Colonic mucosa (tissue), 4 donors: Measurements from ENCODE around the gene VMP1. TPM values are rescaled to one million over a fixed set of nuclear protein-coding genes. Genes with fewer than 3 reads are reported as not detected.
"Not testable (repeated sequence)": the region's sequence is repeated elsewhere in the genome, so short reads cannot be mapped to it uniquely, and the experiment has no call there.

Source experiments
- DNase-seq: peaks from one replicate; pipeline ENCODE4 v3.0.0-alpha.2; 2020
- H3K27ac ChIP-seq: fragments of 200-600 bp; one replicate; pipeline ENCODE4 v1.8.0; 2021
- H3K27me3 ChIP-seq: fragments of 200-600 bp; one replicate; pipeline ENCODE4 v1.8.0; 2021
- H3K36me3 ChIP-seq: fragments of 200-600 bp; one replicate; pipeline ENCODE4 v1.8.0; 2021
- H3K4me1 ChIP-seq: fragments of 200-600 bp; one replicate; pipeline ENCODE4 v1.8.0; 2021; ENCODE audit warnings: mild to moderate bottlenecking
- H3K4me3 ChIP-seq: fragments of 200-600 bp; one replicate; pipeline ENCODE4 v1.8.0; 2021
- H3K9ac ChIP-seq, 2 donors: one replicate each; pipeline ENCODE4 v1.7.0; 2013; ENCODE audit warnings: control low read depth in 2 of 2, low read depth in 2 of 2, low read length in 2 of 2
- H3K9me3 ChIP-seq: fragments of 200-600 bp; one replicate; pipeline ENCODE4 v1.8.0; 2021
- intact Hi-C: fragments of 100-400 bp; cut with DNase I; formaldehyde crosslinking; loops from one replicate; pipeline ENCODE4 v1.14.1; 2022
- total RNA-seq, 2 donors: library from RNA; stranded (reverse); fragmentation: NEBNext Ultra II Directional in 1 of 2; extraction: Animal tissue kit (Norgen Biotek cat#: 25700) in 1 of 2; gene quantifications; one replicate each; pipeline ENCODE4 v1.2.1, GENCODE V29; 2021
- TF ChIP-seq, protein P1 (sequence below): fragments of 200-600 bp; IDR thresholded peaks from one replicate; pipeline ENCODE4 v1.8.0; 2022; ENCODE audit warnings: antibody characterized with exemption, mild to moderate bottlenecking
- donor health status: healthy.
- donor health status: DM: no; HTN: no; CAD: no.
- donor health status: DM: no; HTN: no; CAD: no.

VMP1 gene
- total RNA-seq, 2 donors from 2014 or later: 186 to 291 TPM

DNA sequence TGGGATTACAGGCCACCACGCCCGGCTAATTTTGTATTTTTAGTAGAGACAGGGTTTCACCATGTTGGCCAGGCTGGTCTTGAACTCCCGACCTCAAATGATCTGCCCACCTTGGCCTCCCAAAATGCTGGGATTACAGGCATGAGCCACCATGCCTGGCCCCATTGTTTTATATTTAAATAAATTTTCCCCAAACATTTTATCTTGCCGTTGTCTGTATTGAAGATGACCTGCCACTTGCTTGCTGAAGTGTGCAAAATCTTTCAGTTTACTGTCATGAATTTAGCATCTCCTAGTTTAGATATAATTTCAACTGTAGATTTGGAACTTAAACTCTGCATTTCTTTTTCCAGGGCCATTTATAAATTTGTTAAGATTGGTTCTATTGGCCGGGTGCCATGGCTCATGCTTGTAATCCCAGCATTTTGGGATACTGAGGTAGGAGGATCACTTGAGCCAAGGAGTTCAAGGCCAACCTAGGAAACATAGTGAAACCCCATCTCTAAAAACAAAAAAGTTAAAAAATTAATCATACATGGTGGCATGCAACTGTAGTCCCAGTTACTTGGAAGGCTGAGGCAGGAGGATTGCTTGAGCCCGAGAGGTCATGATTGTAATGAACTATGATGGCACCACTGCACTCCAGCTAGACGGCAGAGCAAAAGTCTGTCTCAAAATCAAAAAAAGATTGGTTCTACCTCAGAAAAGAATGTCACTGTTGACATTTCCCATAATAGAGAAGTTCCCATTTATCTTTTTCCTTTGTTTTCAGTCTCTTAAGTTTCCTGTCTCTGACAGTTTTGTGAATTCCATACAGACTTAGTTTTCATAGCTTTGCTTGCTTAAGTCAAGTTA, 84.4 kb downstream of the VMP1 start:
- no peak for DNase-seq
- intact Hi-C loops: no loop called here
- peak overlapping the region; percentile 13 for H3K27ac ChIP-seq

DNA sequence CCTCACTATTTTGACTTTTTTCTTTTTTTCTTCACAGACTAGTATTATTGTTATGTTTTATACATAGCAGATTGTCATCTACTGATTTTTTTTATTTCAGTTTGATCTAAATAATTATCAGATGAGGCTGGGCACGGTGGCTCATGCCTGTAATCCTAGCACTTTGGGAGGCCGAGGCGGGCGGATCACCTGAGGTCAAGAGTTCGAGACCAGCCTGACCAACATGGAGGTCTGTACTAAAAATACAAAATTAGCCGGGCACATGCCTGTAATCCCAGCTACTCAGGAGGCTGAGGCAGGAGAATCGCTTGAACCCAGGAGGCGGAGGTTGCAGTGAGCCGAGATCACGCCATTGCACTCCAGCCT, 85.0 kb downstream of the VMP1 start:
- H3K9ac ChIP-seq, H3K4me3 ChIP-seq, H3K27ac ChIP-seq, H3K27me3 ChIP-seq, H3K9me3 ChIP-seq, H3K36me3 ChIP-seq, H3K4me1 ChIP-seq, intact Hi-C loops, DNase-seq: not testable (repeated sequence)

More for the DNA sequence above, 84.4 kb downstream of the VMP1 start:
- Histone ChIP-seq H3K9ac (no peak overlapping the region), H3K9me3 (no peaks in the 10 kb centered on the region), H3K4me1 (no peaks in the 10 kb centered on the region), H3K4me3 (no peak overlapping the region), H3K27me3 (no peaks in the 10 kb centered on the region), H3K36me3 (no peaks in the 10 kb centered on the region)
- TF ChIP-seq, protein P1, sequence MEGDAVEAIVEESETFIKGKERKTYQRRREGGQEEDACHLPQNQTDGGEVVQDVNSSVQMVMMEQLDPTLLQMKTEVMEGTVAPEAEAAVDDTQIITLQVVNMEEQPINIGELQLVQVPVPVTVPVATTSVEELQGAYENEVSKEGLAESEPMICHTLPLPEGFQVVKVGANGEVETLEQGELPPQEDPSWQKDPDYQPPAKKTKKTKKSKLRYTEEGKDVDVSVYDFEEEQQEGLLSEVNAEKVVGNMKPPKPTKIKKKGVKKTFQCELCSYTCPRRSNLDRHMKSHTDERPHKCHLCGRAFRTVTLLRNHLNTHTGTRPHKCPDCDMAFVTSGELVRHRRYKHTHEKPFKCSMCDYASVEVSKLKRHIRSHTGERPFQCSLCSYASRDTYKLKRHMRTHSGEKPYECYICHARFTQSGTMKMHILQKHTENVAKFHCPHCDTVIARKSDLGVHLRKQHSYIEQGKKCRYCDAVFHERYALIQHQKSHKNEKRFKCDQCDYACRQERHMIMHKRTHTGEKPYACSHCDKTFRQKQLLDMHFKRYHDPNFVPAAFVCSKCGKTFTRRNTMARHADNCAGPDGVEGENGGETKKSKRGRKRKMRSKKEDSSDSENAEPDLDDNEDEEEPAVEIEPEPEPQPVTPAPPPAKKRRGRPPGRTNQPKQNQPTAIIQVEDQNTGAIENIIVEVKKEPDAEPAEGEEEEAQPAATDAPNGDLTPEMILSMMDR: no peak

GRCh38 chr17:59793205-59793604, 85.8 kb downstream of the VMP1 start:
- no peak for DNase-seq
- Histone ChIP-seq H3K9me3 (no peaks in the 10 kb centered on the region), H3K27me3 (no peaks in the 10 kb centered on the region), H3K4me3 (no peak overlapping the region), H3K27ac (no peak overlapping the region), H3K36me3 (no peaks in the 10 kb centered on the region), H3K4me1 (no peaks in the 10 kb centered on the region), H3K9ac (no peak overlapping the region)
- intact Hi-C loops: no loop called here
- TF ChIP-seq, protein P1: no peak

DNA sequence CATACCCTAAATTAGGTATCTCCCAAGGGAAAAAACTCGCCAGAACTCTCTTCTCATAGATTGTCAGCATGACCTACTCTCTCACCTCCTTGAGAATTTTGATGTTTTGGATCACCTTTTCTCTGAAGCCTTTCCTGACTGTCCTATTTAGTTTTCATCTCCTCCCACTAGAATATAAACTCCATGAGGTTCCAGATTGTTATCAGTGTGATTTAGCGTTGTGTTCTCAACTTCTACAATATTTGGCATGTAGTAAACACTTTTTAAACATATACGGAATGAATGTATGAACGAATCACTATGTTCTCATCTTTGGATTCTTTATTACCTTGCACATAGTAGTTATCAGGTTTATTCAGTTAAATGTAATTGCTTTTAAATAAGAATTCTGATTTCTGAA, 88.7 kb downstream of the VMP1 start:
- H3K4me3 ChIP-seq: no peak overlapping the region
- intact Hi-C loops: no loop called here
- H3K36me3 ChIP-seq: no peaks in the 10 kb centered on the region
- no peak for DNase-seq
- no peak overlapping the region for H3K9ac ChIP-seq
- no peaks in the 10 kb centered on the region for H3K4me1 ChIP-seq
- no peaks in the 10 kb centered on the region for H3K9me3 ChIP-seq
- no peaks in the 10 kb centered on the region for H3K27me3 ChIP-seq
- H3K27ac ChIP-seq: no peak overlapping the region
- TF ChIP-seq, protein P1: no peak

- H3K9ac ChIP-seq: no peak overlapping the region
Observed at GRCh38 chr17:59796785-59797205, 89.3 kb downstream of the VMP1 start.

DNA sequence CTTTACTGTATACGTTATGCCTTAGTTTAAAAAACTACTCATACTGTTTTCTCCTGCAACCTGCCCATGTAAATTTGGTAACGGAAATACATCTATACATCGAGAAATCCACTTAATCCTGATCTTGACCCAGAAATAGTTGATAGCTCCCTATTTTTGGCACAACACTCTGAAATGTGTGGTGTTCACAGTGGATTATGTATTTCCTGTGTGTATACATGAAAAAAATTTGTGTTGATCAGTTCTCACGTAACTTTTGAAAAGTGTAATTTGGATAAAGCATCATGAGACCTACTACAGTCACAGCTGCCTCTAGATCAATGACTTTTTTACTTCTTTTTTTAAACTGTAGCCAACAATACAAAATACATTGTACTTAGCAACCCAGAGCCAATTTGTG, 90.7 kb downstream of the VMP1 start:
- no peak for DNase-seq
- intact Hi-C loops: no loop called here
- H3K9ac ChIP-seq: no peak overlapping the region
- no peaks in the 10 kb centered on the region for H3K36me3 ChIP-seq
- no peak overlapping the region for H3K27ac ChIP-seq
- TF ChIP-seq, protein P1: no peak
- H3K27me3 ChIP-seq: no peaks in the 10 kb centered on the region
- peaks cover 6% of the 10 kb centered on the region for H3K4me1 ChIP-seq
- H3K4me3 ChIP-seq: no peak overlapping the region
- no peaks in the 10 kb centered on the region for H3K9me3 ChIP-seq

More at GRCh38 chr17:59796785-59797205, 89.3 kb downstream of the VMP1 start:
- H3K9me3 ChIP-seq: no peaks in the 10 kb centered on the region
- H3K4me1 ChIP-seq: no peaks in the 10 kb centered on the region
- intact Hi-C loops: no loop called here
- H3K36me3 ChIP-seq: no peaks in the 10 kb centered on the region
- H3K27ac ChIP-seq: no peak overlapping the region
- TF ChIP-seq, protein P1: no peak
- DNase-seq: no peak
- H3K27me3 ChIP-seq: no peaks in the 10 kb centered on the region
- H3K4me3 ChIP-seq: no peak overlapping the region
